GM23338 (cell line): ENCODE data around the gene GZF1. TPM values are rescaled to one million over a fixed set of nuclear protein-coding genes. Genes with fewer than 3 reads are reported as not detected.

Source experiments
- ATAC-seq: fragments of 200-7000 bp; cut with Tn5 transposase; 3 replicates; pipeline ENCODE4 v1.9.1; 2020
- DNase-seq: peaks from one replicate; pipeline ENCODE4 v3.0.0-alpha.2; 2015; ENCODE audit warnings: low spot score
- H2AFZ ChIP-seq: fragments of 200-600 bp; sonication (generic); 2 replicates; pipeline ENCODE4 v1.8.0; 2016; ENCODE audit warnings: antibody characterized with exemption, mild to moderate bottlenecking, moderate library complexity
- H3F3A ChIP-seq: fragments of 200-600 bp; sonication (generic); replicated peaks from 2 replicates; pipeline ENCODE4 v1.8.0; 2017; ENCODE audit warnings: antibody characterized with exemption, mixed run types, low read depth
- H3K27ac ChIP-seq: fragments of 200-600 bp; sonication (generic); 2 replicates; pipeline ENCODE4 v1.6.1; 2016; ENCODE audit warnings: low read depth
- H3K27me3 ChIP-seq: fragments of 200-600 bp; sonication (generic); 2 replicates; pipeline ENCODE4 v1.8.0; 2016; ENCODE audit warnings: mild to moderate bottlenecking, mixed run types, moderate library complexity; ENCODE audit not compliant: insufficient read depth
- H3K36me3 ChIP-seq: fragments of 200-600 bp; sonication (generic); 2 replicates; pipeline ENCODE4 v1.8.0; 2016; ENCODE audit warnings: mild to moderate bottlenecking; ENCODE audit not compliant: insufficient read depth
- H3K4me1 ChIP-seq: fragments of 200-600 bp; sonication (generic); 2 replicates; pipeline ENCODE4 v1.8.0; 2016; ENCODE audit warnings: mild to moderate bottlenecking, moderate library complexity; ENCODE audit not compliant: insufficient read depth
- H3K4me2 ChIP-seq: fragments of 200-600 bp; sonication (generic); 2 replicates; pipeline ENCODE4 v1.7.1; 2017; ENCODE audit warnings: mixed run types
- H3K4me3 ChIP-seq: fragments of 200-600 bp; sonication (generic); 2 replicates; pipeline ENCODE4 v1.6.1; 2016; ENCODE audit warnings: mixed run types
- H3K79me2 ChIP-seq: fragments of 200-600 bp; sonication (generic); replicated peaks from 2 replicates; pipeline ENCODE4 v1.8.0; 2017; ENCODE audit warnings: mild to moderate bottlenecking; ENCODE audit not compliant: insufficient read depth
- H3K9me2 ChIP-seq: fragments of 200-600 bp; sonication (generic); 2 replicates; pipeline ENCODE4 v1.8.0; 2017; ENCODE audit not compliant: insufficient read depth
- H4K20me1 ChIP-seq: fragments of 200-600 bp; sonication (generic); replicated peaks from 2 replicates; pipeline ENCODE4 v1.8.0; 2017; ENCODE audit warnings: mild to moderate bottlenecking; ENCODE audit not compliant: insufficient read depth
- H3K27ac Mint-ChIP-seq: 2 replicates; pipeline ENCODE4 v1.8.0; 2020; ENCODE audit warnings: inconsistent platforms, mild to moderate bottlenecking, moderate library complexity, mixed read lengths
- H3K27me3 Mint-ChIP-seq: 3 replicates; pipeline ENCODE4 v1.8.0; 2022; ENCODE audit warnings: low read depth, mild to moderate bottlenecking, moderate library complexity, mixed read lengths, inconsistent platforms; ENCODE audit not compliant: insufficient read depth, poor library complexity
- H3K36me3 Mint-ChIP-seq: 3 replicates; pipeline ENCODE4 v1.8.0; 2021; ENCODE audit warnings: low read depth, mild to moderate bottlenecking, inconsistent platforms, moderate library complexity, mixed read lengths
- H3K4me1 Mint-ChIP-seq: 3 replicates; pipeline ENCODE4 v1.8.0; 2020; ENCODE audit warnings: mild to moderate bottlenecking, inconsistent platforms, mixed read lengths
- H3K4me3 Mint-ChIP-seq: 3 replicates; pipeline ENCODE4 v1.8.0; 2021; ENCODE audit warnings: moderate library complexity, mild to moderate bottlenecking, inconsistent platforms, mixed read lengths
- H3K9me3 Mint-ChIP-seq: 3 replicates; pipeline ENCODE4 v1.8.0; 2020; ENCODE audit warnings: moderate library complexity, mild to moderate bottlenecking, inconsistent platforms, mixed read lengths
- CREB1 ChIP-seq: fragments of 250-450 bp; sonication (Bioruptor Pico); IDR thresholded peaks from 2 replicates; pipeline ENCODE4 v1.5.0; 2020; ENCODE audit warnings: low read depth, mild to moderate bottlenecking, moderate library complexity
- CTCF ChIP-seq, 2 experiments: fragments of 200-600 bp in 1 of 2; sonication (generic) in 1 of 2; conservative IDR thresholded peaks; 2 replicates each; pipeline versions ENCODE4 v1.5.1 to v1.6.1; 2016 to 2017; ENCODE audit warnings: antibody characterized with exemption in 2 of 2, low read depth in 2 of 2, mild to moderate bottlenecking in 2 of 2, moderate library complexity in 1 of 2
- ETS1 ChIP-seq: IDR thresholded peaks from 2 replicates; pipeline ENCODE4 v1.6.1; 2016; ENCODE audit warnings: antibody characterized with exemption
- EZH2 ChIP-seq: fragments of 200-600 bp; sonication (generic); IDR thresholded peaks from one replicate; pipeline ENCODE4 v1.8.0; 2017; ENCODE audit warnings: antibody characterized with exemption, mild to moderate bottlenecking, low read depth; ENCODE audit not compliant: unreplicated experiment
- EZH2phosphoT487 ChIP-seq: fragments of 200-600 bp; sonication (generic); IDR thresholded peaks from one replicate; pipeline ENCODE4 v1.8.1; 2018; ENCODE audit warnings: antibody characterized with exemption; ENCODE audit not compliant: unreplicated experiment
- JUNB ChIP-seq: IDR thresholded peaks from one replicate; pipeline ENCODE4 v1.6.1; 2016; ENCODE audit warnings: antibody characterized with exemption; ENCODE audit not compliant: unreplicated experiment
- NANOG ChIP-seq: IDR thresholded peaks from 2 replicates; pipeline ENCODE4 v1.6.1; 2016; ENCODE audit warnings: antibody characterized with exemption, borderline replicate concordance
- REST ChIP-seq: IDR thresholded peaks from one replicate; pipeline ENCODE4 v1.6.1; 2018; ENCODE audit warnings: antibody characterized with exemption; ENCODE audit not compliant: unreplicated experiment
- STAT1 ChIP-seq: IDR thresholded peaks from one replicate; pipeline ENCODE4 v1.6.1; 2016; ENCODE audit warnings: antibody characterized with exemption; ENCODE audit not compliant: unreplicated experiment
- ZNF114 ChIP-seq: fragments of 250-450 bp; sonication (Bioruptor Pico); IDR thresholded peaks from 2 replicates; pipeline ENCODE4 v1.5.0; 2020; ENCODE audit warnings: mild to moderate bottlenecking, moderate library complexity
- ZNF331 ChIP-seq: fragments of 250-450 bp; sonication (Bioruptor Pico); IDR thresholded peaks from 2 replicates; pipeline ENCODE4 v1.5.0; 2020; ENCODE audit warnings: low read depth, mild to moderate bottlenecking, moderate library complexity
- ZNF462 ChIP-seq: fragments of 250-450 bp; sonication (Bioruptor Pico); IDR thresholded peaks from 2 replicates; pipeline ENCODE4 v1.5.0; 2020; ENCODE audit warnings: mild to moderate bottlenecking, moderate library complexity
- polyA plus RNA-seq: library from polyadenylated mRNA; unstranded; fragments of >200 nt; fragmentation: Nextera tagmentation; extraction: Ambion mirVana; gene quantifications from 2 replicates; pipeline ENCODE4 v1.2.1, GENCODE V29; 2016
- total RNA-seq: library from RNA; depleted of rRNA; stranded (reverse); fragments of >200 nt; shearing (Covaris generic); gene quantifications from 2 replicates; pipeline ENCODE4 v1.2.3, GENCODE V29; 2014

GZF1 gene
- total and polyA plus RNA-seq, 2 experiments from 2014 or later, result 4.2 to 15.7 TPM

GRCh38 chr20:23367770-23368169 is 5.8 kb downstream of the GZF1 start:
- H3K4me3 Mint-ChIP-seq, result no peak overlapping the region
- no peak for ATAC-seq
- H3K27me3 Mint-ChIP-seq, result peaks cover 15% of the 10 kb centered on the region
- H3K4me1 ChIP-seq, result peaks cover 12% of the 10 kb centered on the region; the same call in 1 of the 2 replicates
- H3K27ac Mint-ChIP-seq, result no peak overlapping the region
- no peak overlapping the region for H3K27ac ChIP-seq
- peaks cover 58% of the 10 kb centered on the region for H3K36me3 Mint-ChIP-seq
- no peaks in the 10 kb centered on the region for H3K9me3 Mint-ChIP-seq
- H4K20me1 ChIP-seq, result peaks cover 36% of the 10 kb centered on the region
- H3K27me3 ChIP-seq, result no peaks in the 10 kb centered on the region
- H3K36me3 ChIP-seq, result peaks cover 14% of the 10 kb centered on the region; the same call in 1 of the 2 replicates
- no peak for TF ChIP-seq CTCF (conservative IDR thresholded peaks at IDR 0.05; ENCODE audit: low read depth in 2 of 2)
- no peak for TF ChIP-seq ZNF114 (CRISPR knock-in tag)
- no peak for TF ChIP-seq STAT1
- no peak for TF ChIP-seq CREB1 (CRISPR knock-in tag)
- no peak for TF ChIP-seq EZH2
- TF ChIP-seq EZH2phosphoT487, result no peak
- no peak for TF ChIP-seq NANOG
- no peak for TF ChIP-seq ETS1
- TF ChIP-seq ZNF462 (CRISPR knock-in tag), result no peak
- TF ChIP-seq ZNF331 (CRISPR knock-in tag), result no peak
- no peak for TF ChIP-seq REST
- TF ChIP-seq JUNB, result no peak
- no peaks in the 10 kb centered on the region for H3K9me2 ChIP-seq
- no peak overlapping the region for H2AFZ ChIP-seq
- DNase-seq, result no peak
- H3K4me1 Mint-ChIP-seq, result peaks cover 23% of the 10 kb centered on the region
- no peak overlapping the region for H3K4me2 ChIP-seq
- peaks cover 2% of the 10 kb centered on the region; the same call in 1 of the 2 replicates for H3F3A ChIP-seq
- peaks cover 55% of the 10 kb centered on the region for H3K79me2 ChIP-seq
- H3K4me3 ChIP-seq, result no peak overlapping the region
